Fibroblast of peridontal ligament (primary cell): ENCODE data around the gene PCDHB7.
"Not testable (repeated sequence)": the region's sequence is repeated elsewhere in the genome, so short reads cannot be mapped to it uniquely, and the experiment has no call there.

Source experiments
- DNase-seq: peaks from one replicate; pipeline ENCODE4 v3.0.0-alpha.2; 2010; ENCODE audit errors: extremely low read depth

Gene PCDHB7

DNA sequence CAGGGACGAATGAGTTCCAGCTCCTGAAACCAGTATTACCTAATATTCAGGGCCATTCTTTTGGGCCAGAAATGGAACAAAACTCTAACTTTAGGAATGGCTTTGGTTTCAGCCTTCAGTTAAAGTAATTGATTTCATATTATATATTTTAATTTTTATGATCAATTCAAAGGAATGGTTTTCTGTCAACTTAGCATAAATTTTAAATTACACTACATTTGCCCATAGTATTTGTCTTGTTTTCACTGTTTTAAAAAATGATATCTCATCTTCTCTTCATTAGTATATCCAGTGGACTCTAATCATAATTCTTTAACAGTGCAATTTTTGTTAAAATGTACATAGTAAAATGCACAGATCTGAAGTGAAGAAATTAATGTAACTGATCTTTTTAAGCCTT lies 7.9 kb downstream of the PCDHB7 start:
- no peak for DNase-seq

DNA sequence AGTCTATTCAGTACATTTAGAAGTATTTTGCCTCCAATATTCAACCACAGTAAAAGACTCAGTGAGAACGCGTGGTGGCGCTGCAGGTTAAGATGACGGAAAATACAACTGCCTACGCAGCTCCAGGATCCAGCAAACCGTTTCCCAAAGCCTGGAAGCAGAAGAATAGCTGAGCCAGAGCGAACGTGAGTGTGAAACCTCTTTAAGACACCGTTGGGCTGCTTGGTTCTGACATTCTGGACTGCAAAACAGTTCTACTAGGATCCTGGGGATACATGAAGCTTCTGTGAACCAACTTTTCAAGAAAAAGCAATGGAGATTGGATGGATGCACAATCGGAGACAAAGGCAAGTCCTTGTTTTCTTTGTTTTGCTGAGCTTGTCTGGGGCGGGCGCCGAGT lies 9.8 kb downstream of the PCDHB7 start, which contains the start of gene PCDHB16:
Gene PCDHB16, plus strand, starts transcription at position 140 of the 400 bp plus-strand sequence. Its CDS starts 173 bp downstream, at position 313.
- peak; percentile 35 for DNase-seq

DNA sequence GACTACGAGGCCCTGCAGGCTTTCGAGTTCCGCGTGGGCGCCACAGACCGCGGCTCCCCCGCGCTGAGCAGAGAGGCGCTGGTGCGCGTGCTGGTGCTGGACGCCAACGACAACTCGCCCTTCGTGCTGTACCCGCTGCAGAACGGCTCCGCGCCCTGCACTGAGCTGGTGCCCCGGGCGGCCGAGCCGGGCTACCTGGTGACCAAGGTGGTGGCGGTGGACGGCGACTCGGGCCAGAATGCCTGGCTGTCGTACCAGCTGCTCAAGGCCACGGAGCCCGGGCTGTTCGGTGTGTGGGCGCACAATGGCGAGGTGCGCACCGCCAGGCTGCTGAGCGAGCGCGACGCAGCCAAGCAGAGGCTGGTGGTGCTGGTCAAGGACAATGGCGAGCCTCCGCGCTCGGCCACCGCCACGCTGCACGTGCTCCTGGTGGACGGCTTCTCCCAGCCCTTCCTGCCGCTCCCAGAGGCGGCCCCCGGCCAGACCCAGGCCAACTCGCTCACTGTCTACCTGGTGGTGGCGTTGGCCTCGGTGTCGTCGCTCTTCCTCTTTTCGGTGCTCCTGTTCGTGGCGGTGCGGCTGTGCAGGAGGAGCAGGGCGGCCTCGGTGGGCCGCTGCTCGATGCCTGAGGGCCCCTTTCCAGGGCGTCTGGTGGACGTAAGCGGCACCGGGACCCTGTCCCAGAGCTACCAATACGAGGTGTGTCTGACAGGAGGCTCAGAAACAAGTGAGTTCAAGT lies 11.8 kb downstream of the PCDHB7 start:
- DNase-seq: not testable (repeated sequence)

DNA sequence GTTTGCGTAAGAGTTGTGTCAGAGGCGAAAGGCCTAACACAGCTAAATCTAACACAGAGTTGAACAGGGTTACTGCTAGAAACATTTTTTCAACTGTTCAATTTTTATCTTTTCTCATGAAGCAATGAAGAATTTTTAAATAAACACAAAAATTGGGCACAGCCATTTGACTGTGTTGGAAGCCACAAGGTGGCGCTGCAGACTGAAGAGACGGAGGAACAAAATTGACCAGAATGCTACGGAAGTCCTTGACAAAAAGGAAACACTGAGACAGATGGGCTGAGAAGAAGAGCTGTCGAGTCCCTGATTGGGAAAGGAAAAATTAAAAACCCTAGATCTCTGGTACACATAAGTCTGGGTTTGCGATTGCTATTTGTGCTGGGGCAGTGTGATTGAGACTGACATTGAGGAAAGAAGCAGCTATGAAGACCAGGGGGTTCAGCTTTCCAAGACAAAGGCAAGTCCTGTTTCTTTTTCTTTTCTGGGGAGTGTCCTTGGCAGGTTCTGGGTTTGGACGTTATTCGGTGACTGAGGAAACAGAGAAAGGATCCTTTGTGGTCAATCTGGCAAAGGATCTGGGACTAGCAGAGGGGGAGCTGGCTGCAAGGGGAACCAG lies 14.6 kb downstream of the PCDHB7 start, which contains the start of gene PCDHB9:
Gene PCDHB9, plus strand, starts transcription at position 265 of the 616 bp plus-strand sequence. Its CDS starts 158 bp downstream, at position 423.
- DNase-seq: peak; percentile 6

DNA sequence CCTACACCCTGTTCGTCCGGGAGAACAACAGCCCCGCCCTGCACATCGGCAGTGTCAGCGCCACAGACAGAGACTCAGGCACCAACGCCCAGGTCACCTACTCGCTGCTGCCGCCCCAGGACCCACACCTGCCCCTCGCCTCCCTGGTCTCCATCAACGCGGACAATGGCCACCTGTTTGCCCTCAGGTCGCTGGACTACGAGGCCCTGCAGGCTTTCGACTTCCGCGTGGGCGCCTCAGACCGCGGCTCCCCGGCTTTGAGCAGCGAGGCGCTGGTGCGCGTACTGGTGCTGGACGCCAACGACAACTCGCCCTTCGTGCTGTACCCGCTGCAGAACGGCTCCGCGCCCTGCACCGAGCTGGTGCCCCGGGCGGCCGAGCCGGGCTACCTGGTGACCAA lies 16.2 kb downstream of the PCDHB7 start:
- DNase-seq: not testable (repeated sequence)

DNA sequence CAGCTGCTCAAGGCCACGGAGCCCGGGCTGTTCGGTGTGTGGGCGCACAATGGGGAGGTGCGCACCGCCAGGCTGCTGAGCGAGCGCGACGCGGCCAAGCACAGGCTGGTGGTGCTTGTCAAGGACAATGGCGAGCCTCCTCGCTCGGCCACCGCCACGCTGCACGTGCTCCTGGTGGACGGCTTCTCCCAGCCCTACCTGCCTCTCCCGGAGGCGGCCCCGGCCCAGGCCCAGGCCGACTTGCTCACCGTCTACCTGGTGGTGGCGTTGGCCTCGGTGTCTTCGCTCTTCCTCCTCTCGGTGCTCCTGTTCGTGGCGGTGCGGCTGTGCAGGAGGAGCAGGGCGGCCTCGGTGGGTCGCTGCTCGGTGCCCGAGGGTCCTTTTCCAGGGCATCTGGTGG lies 16.7 kb downstream of the PCDHB7 start:
- not testable (repeated sequence) for DNase-seq

DNA sequence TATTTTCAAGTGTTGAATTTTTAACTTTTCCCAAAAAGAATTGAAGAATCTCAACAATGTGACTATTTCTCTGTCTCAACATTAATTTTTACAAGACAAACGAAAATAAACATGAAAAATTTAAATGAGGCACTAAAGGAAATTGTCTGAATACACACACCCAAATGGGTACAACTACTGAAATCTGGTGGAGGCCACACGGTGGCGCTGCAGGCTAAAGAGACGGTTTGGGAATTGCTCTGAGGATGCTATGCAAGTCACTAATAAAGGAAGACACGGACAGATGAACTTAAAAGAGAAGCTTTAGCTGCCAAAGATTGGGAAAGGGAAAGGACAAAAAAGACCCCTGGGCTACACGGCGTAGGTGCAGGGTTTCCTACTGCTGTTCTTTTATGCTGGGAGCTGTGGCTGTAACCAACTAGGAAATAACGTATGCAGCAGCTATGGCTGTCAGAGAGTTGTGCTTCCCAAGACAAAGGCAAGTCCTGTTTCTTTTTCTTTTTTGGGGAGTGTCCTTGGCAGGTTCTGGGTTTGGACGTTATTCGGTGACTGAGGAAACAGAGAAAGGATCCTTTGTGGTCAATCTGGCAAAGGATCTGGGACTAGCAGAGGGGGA lies 19.8 kb downstream of the PCDHB7 start, which contains the start of gene PCDHB10:
Gene PCDHB10, plus strand, starts transcription at position 244 of the 616 bp plus-strand sequence. Its CDS starts 200 bp downstream, at position 444.
- DNase-seq: peak; percentile 6

DNA sequence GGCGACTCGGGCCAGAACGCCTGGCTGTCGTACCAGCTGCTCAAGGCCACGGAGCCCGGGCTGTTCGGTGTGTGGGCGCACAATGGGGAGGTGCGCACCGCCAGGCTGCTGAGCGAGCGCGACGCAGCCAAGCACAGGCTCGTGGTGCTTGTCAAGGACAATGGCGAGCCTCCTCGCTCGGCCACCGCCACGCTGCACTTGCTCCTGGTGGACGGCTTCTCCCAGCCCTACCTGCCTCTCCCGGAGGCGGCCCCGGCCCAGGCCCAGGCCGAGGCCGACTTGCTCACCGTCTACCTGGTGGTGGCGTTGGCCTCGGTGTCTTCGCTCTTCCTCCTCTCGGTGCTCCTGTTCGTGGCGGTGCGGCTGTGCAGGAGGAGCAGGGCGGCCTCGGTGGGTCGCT lies 21.9 kb downstream of the PCDHB7 start:
- DNase-seq: not testable (repeated sequence)

DNA sequence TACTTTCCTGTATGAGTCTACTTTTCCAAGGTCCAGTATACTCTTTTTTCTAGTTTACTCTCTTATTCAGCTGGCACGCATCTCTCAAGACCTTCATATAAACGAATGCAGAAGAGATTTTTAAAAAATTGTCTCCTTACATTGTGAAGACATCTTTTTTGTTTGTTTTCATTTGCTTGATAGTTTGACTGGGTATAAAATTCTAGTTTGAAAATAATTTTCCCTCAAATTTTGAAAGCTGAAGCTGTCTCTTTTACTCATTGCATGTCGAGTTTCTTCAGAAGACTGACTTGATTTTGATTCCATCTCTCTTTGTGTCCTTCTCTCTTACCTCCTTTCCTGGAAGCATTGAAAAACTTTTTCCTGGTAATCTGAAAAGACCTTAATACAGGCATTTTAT lies 23.9 kb downstream of the PCDHB7 start:
- no peak for DNase-seq

DNA sequence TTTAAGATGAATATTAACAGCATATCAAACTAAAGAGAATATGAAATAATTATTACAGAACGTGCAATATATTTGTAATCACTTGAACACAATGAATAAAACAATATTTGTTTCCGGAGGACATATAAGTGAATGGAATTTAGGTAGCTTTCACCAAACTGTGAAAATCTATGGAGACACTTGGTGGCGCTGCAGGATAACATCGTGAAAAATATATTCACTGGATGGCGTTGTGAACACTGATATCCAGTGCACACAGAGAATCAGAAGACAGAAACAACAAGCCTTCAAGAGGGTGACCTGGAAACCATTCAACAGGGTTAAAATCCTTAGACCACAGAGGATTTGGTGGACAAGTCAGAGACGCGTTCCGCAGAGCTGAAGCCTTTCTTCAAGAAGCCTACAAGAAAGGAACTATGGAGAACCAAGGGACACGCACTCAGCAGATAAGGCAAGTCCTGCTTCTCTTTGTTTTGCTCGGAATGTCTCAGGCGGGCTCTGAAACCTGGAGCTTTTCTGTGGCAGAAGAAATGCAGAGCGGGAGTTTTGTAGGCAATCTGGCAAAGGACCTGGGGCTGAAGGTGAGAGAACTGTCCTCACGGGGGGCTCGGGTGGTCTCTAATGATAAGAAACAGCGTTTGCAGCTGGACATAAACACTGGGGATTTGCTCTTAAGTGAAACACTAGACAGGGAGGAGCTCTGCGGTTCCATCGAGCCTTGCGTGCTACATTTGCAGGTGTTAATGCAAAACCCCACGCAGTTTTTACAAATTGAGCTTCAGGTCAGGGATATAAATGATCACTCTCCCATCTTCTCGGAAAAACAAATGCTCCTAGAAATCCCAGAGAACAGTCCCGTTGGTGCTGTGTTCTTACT lies 27.2 kb downstream of the PCDHB7 start, which contains the start of gene PCDHB11:
Gene PCDHB11, plus strand, starts transcription at position 269 of the 877 bp plus-strand sequence. Its CDS starts 148 bp downstream, at position 417.
- no peak for DNase-seq

DNA sequence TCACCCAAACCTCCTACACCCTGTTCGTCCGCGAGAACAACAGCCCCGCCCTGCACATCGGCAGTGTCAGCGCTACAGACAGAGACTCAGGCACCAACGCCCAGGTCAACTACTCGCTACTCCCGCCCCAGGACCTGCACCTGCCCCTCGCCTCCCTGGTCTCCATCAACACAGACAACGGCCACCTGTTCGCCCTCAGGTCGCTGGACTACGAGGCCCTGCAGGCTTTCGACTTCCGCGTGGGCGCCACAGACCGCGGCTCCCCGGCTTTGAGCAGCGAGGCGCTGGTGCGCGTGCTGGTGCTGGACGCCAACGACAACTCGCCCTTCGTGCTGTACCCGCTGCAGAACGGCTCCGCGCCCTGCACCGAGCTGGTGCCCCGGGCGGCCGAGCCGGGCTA lies 28.7 kb downstream of the PCDHB7 start:
- not testable (repeated sequence) for DNase-seq

DNA sequence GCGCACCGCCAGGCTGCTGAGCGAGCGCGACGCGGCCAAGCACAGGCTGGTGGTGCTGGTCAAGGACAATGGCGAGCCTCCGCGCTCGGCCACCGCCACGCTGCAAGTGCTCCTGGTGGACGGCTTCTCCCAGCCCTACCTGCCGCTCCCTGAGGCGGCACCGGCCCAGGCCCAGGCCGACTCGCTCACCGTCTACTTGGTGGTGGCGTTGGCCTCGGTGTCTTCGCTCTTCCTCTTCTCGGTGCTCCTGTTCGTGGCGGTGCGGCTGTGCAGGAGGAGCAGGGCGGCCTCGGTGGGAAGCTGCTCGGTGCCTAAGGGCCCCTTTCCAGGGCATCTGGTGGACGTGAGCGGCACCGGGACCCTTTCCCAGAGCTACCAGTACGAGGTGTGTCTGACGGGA lies 29.2 kb downstream of the PCDHB7 start:
- not testable (repeated sequence) for DNase-seq

DNA sequence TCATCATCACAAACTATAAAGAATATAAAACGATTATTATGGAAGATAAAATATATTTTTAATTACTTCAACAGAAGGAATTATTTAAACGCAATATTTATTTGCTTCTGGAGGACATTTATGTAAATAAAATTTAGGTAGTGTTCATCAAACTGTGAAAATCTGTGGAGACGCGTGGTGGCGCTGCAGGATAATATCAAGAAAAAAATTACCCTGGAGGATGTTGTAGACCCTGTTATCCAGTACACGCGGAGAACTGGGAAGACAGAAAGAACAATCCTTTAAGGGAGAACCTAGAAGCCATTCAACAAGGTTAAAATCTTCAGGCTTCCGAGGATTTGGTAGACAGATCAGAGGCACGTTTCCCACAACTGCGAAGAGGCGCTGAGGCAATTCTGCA lies 36.0 kb downstream of the PCDHB7 start, which contains the start of gene PCDHB12:
Gene PCDHB12, plus strand, starts transcription at position 242 of the 400 bp plus-strand sequence. CDS start 189 bp downstream, outside the sequence.
- no peak for DNase-seq

DNA sequence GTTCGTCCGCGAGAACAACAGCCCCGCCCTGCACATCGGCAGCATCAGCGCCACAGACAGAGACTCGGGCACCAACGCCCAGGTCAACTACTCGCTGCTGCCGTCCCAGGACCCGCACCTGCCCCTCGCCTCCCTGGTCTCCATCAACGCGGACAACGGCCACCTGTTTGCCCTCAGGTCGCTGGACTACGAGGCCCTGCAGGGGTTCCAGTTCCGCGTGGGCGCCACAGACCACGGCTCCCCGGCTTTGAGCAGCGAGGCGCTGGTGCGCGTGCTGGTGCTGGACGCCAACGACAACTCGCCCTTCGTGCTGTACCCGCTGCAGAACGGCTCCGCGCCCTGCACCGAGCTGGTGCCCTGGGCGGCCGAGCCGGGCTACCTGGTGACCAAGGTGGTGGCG lies 37.8 kb downstream of the PCDHB7 start:
- not testable (repeated sequence) for DNase-seq

DNA sequence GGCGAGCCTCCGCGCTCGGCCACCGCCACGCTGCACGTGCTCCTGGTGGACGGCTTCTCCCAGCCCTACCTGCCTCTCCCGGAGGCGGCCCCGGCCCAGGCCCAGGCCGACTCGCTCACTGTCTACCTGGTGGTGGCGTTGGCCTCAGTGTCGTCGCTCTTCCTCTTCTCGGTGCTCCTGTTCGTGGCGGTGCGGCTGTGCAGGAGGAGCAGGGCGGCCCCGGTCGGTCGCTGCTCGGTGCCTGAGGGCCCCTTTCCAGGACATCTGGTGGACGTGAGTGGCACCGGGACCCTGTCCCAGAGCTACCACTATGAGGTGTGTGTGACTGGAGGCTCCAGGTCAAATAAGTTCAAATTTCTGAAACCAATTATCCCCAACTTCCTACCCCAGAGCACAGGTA lies 38.4 kb downstream of the PCDHB7 start:
- not testable (repeated sequence) for DNase-seq

DNA sequence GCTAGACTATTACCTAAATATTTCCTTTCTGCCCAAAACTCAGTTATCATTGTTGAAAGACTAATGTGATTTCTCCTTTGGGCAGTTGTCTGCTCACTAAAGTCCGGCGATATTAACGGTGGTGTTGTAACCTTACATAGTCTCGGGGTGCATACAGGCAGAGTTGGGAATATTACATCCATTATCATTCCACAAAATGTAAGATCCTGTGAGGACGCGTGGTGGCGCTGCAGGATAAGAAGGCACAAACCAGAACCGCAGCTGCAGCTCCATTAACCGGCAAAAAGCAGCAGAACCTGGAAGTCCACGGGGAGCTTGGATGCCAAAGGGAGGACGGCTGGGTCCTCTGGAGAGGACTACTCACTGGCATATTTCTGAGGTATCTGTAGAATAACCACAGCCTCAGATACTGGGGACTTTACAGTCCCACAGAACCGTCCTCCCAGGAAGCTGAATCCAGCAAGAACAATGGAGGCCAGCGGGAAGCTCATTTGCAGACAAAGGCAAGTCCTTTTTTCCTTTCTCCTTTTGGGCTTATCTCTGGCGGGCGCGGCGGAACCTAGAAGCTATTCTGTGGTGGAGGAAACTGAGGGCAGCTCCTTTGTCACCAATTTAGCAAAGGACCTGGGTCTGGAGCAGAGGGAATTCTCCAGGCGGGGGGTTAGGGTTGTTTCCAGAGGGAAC lies 41.4 kb downstream of the PCDHB7 start, which contains the start of gene PCDHB13:
Gene PCDHB13, plus strand, starts transcription at position 264 of the 684 bp plus-strand sequence. Its CDS starts 205 bp downstream, at position 469.
- not testable (repeated sequence) for DNase-seq

DNA sequence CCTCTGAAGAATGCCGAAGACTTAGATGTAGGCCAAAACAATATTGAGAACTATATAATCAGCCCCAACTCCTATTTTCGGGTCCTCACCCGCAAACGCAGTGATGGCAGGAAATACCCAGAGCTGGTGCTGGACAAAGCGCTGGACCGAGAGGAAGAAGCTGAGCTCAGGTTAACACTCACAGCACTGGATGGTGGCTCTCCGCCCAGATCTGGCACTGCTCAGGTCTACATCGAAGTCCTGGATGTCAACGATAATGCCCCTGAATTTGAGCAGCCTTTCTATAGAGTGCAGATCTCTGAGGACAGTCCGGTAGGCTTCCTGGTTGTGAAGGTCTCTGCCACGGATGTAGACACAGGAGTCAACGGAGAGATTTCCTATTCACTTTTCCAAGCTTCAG lies 42.1 kb downstream of the PCDHB7 start:
- not testable (repeated sequence) for DNase-seq

DNA sequence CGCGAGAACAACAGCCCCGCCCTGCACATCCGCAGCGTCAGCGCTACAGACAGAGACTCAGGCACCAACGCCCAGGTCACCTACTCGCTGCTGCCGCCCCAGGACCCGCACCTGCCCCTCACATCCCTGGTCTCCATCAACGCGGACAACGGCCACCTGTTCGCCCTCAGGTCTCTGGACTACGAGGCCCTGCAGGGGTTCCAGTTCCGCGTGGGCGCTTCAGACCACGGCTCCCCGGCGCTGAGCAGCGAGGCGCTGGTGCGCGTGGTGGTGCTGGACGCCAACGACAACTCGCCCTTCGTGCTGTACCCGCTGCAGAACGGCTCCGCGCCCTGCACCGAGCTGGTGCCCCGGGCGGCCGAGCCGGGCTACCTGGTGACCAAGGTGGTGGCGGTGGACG lies 43.1 kb downstream of the PCDHB7 start:
- DNase-seq: not testable (repeated sequence)

DNA sequence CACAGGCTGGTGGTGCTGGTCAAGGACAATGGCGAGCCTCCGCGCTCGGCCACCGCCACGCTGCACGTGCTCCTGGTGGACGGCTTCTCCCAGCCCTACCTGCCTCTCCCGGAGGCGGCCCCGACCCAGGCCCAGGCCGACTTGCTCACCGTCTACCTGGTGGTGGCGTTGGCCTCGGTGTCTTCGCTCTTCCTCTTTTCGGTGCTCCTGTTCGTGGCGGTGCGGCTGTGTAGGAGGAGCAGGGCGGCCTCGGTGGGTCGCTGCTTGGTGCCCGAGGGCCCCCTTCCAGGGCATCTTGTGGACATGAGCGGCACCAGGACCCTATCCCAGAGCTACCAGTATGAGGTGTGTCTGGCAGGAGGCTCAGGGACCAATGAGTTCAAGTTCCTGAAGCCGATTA lies 43.6 kb downstream of the PCDHB7 start:
- DNase-seq: not testable (repeated sequence)

DNA sequence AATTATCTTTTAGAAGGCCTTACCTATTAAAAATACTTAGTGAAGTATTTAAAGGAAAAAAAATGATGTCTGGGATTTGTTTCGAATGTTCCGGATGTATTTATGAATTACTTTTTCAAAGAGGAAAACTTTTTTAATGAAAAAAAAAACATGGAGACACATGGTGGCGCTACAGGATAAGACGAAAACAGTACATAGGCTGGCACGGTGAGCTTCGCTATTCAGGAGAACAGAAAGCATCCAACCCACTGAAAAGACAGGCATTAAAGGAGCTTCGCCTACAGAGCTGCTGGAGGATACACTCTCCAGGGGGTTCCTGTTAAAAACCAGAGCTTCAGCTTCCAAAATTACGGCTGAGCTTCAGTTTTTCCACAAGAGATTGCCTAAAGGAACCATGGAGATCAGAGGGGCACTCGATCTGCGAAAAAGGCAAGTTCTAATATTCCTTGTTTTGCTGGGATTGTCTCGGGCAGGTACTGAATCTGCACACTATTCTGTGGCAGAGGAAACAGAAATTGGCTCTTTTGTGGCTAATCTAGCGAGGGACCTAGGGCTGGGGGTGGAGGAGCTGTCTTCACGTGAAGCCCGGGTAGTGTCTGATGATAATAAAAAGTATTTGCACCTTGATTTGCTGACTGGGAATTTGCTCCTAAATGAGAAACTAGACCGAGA lies 50.8 kb downstream of the PCDHB7 start, which contains the start of gene PCDHB14:
Gene PCDHB14, plus strand, starts transcription at position 232 of the 672 bp plus-strand sequence. Its CDS starts 163 bp downstream, at position 395.
- DNase-seq: peak; percentile 45
